DND-41 (cell line): ENCODE measurements around the gene RBMS3.

ENCODE experiments used
- ATAC-seq: fragments of 200-7000 bp; cut with Tn5 transposase; 3 replicates; pipeline ENCODE4 v1.9.1; 2021; ENCODE audit warnings: low read depth; ENCODE audit not compliant: insufficient read depth
- DNase-seq: peaks from one replicate; pipeline ENCODE4 v3.0.0-alpha.2; 2020
- H2AFZ ChIP-seq: 2 replicates; pipeline ENCODE4 v1.6.0; 2012; ENCODE audit warnings: low read depth, low read length
- H3K27ac ChIP-seq: 2 replicates; pipeline ENCODE4 v1.5.1; 2012; ENCODE audit warnings: low read length, inconsistent platforms
- H3K27me3 ChIP-seq: fragments of 200-600 bp; sonication (generic); 2 replicates; pipeline ENCODE4 v1.6.0; 2012; ENCODE audit warnings: low read length, mild to moderate bottlenecking, inconsistent platforms; ENCODE audit not compliant: insufficient read depth, poor library complexity
- H3K36me3 ChIP-seq: 2 replicates; pipeline ENCODE4 v1.5.1; 2012; ENCODE audit warnings: low read length, inconsistent platforms; ENCODE audit not compliant: insufficient read depth
- H3K4me1 ChIP-seq: 2 replicates; pipeline ENCODE4 v1.5.1; 2012; ENCODE audit warnings: mild to moderate bottlenecking, low read length; ENCODE audit not compliant: insufficient read depth
- H3K4me2 ChIP-seq: 2 replicates; pipeline ENCODE4 v1.6.0; 2012; ENCODE audit warnings: mild to moderate bottlenecking, moderate library complexity, low read length, inconsistent platforms; ENCODE audit not compliant: insufficient read depth
- H3K4me3 ChIP-seq, 2 experiments: fragments of 200-600 bp in 1 of 2; shearing (Covaris generic) in 1 of 2; 2 replicates each; pipeline ENCODE4 v1.5.1; 2012 to 2016; ENCODE audit warnings: inconsistent platforms in 2 of 2, low read length in 2 of 2, mild to moderate bottlenecking in 2 of 2, low read depth in 1 of 2, moderate library complexity in 1 of 2
- H3K79me2 ChIP-seq: 2 replicates; pipeline ENCODE4 v1.6.0; 2012; ENCODE audit warnings: low read length, inconsistent platforms; ENCODE audit not compliant: insufficient read depth
- H3K9ac ChIP-seq: 2 replicates; pipeline ENCODE4 v1.6.0; 2012; ENCODE audit warnings: low read depth, mild to moderate bottlenecking, inconsistent platforms, low read length, moderate library complexity
- H3K9me3 ChIP-seq: 2 replicates; pipeline ENCODE4 v1.5.1; 2012; ENCODE audit warnings: low read length, moderate library complexity, mild to moderate bottlenecking, inconsistent platforms; ENCODE audit not compliant: insufficient read depth, severe bottlenecking
- H4K20me1 ChIP-seq: 2 replicates; pipeline ENCODE4 v1.6.0; 2012; ENCODE audit warnings: low read length; ENCODE audit not compliant: insufficient read depth
- EZH2 ChIP-seq: IDR thresholded peaks from 3 replicates; pipeline ENCODE4 v1.6.1; 2012; ENCODE audit warnings: borderline replicate concordance, low read depth, mild to moderate bottlenecking, moderate library complexity, low read length, inconsistent platforms; ENCODE audit not compliant: severe bottlenecking
- TF ChIP-seq, protein P1 (sequence below): IDR thresholded peaks from 2 replicates; pipeline ENCODE4 v1.5.1; 2012; ENCODE audit warnings: borderline replicate concordance, low read length, moderate library complexity, mild to moderate bottlenecking; ENCODE audit not compliant: poor library complexity, severe bottlenecking; ENCODE audit errors: extremely low read depth

The RBMS3 gene

GRCh38 chr3:30012941-30013543 is 732.2 kb downstream of the RBMS3 start:
- ATAC-seq = peak; percentile 82
- no peaks in the 10 kb centered on the region for H3K9me3 ChIP-seq
- peak; percentile 69 for DNase-seq
- H3K4me3 ChIP-seq = no peak overlapping the region
- TF ChIP-seq, protein P1, sequence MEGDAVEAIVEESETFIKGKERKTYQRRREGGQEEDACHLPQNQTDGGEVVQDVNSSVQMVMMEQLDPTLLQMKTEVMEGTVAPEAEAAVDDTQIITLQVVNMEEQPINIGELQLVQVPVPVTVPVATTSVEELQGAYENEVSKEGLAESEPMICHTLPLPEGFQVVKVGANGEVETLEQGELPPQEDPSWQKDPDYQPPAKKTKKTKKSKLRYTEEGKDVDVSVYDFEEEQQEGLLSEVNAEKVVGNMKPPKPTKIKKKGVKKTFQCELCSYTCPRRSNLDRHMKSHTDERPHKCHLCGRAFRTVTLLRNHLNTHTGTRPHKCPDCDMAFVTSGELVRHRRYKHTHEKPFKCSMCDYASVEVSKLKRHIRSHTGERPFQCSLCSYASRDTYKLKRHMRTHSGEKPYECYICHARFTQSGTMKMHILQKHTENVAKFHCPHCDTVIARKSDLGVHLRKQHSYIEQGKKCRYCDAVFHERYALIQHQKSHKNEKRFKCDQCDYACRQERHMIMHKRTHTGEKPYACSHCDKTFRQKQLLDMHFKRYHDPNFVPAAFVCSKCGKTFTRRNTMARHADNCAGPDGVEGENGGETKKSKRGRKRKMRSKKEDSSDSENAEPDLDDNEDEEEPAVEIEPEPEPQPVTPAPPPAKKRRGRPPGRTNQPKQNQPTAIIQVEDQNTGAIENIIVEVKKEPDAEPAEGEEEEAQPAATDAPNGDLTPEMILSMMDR = peak; percentile 83
- no peak for TF ChIP-seq EZH2
- no peaks in the 10 kb centered on the region for H3K36me3 ChIP-seq
- H3K27ac ChIP-seq = no peak overlapping the region
- no peaks in the 10 kb centered on the region for H3K4me1 ChIP-seq
- no peaks in the 10 kb centered on the region for H3K27me3 ChIP-seq
- H3K4me2 ChIP-seq = no peak overlapping the region
- no peaks in the 10 kb centered on the region for H4K20me1 ChIP-seq
- no peak overlapping the region for H2AFZ ChIP-seq
- H3K9ac ChIP-seq = no peak overlapping the region
- no peaks in the 10 kb centered on the region for H3K79me2 ChIP-seq

GRCh38 chr3:30017901-30018300 is 737.0 kb downstream of the RBMS3 start:
- H3K27me3 ChIP-seq = no peaks in the 10 kb centered on the region
- H3K79me2 ChIP-seq = no peaks in the 10 kb centered on the region
- no peaks in the 10 kb centered on the region for H3K36me3 ChIP-seq
- DNase-seq (no peak), ATAC-seq (no peak)
- no peak for TF ChIP-seq EZH2
- TF ChIP-seq, protein P1 = no peak
- H3K27ac ChIP-seq = no peak overlapping the region
- no peaks in the 10 kb centered on the region for H3K4me1 ChIP-seq
- no peak overlapping the region for H3K4me3 ChIP-seq
- no peaks in the 10 kb centered on the region for H3K9me3 ChIP-seq
- H3K9ac ChIP-seq = no peak overlapping the region
- H2AFZ ChIP-seq = no peak overlapping the region
- H3K4me2 ChIP-seq = no peak overlapping the region
- no peaks in the 10 kb centered on the region for H4K20me1 ChIP-seq

DNA sequence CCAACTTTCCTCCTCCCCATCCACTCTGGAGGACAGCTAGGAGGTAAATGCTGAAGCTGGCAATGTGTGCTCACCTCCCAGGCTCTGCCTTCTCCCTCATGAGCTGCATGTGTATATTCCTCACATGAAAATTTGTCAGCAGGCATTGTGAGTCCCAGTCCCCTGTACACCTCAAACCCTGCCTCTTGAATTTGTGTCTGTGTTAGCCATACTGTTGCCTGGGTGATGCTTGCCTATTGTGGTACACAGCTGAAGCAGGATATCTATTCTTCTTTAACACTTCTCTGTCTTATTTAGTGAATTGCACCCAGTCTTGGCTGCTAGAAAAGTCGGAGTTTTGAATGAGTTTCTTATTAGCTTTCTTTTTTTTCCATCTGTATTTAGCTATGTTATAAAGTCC is 739.5 kb downstream of the RBMS3 start:
- Histone ChIP-seq H4K20me1 (no peaks in the 10 kb centered on the region), H3K4me3 (no peak overlapping the region), H3K79me2 (no peaks in the 10 kb centered on the region), H3K4me2 (no peak overlapping the region), H3K36me3 (no peaks in the 10 kb centered on the region), H3K27me3 (no peaks in the 10 kb centered on the region), H3K4me1 (no peaks in the 10 kb centered on the region), H3K27ac (no peak overlapping the region), H3K9ac (no peak overlapping the region), H3K9me3 (no peaks in the 10 kb centered on the region), H2AFZ (no peak overlapping the region)
- DNase-seq = no peak
- no peak for TF ChIP-seq EZH2
- TF ChIP-seq, protein P1 = no peak
- ATAC-seq = no peak

GRCh38 chr3:30024466-30024865 is 743.6 kb downstream of the RBMS3 start:
- H3K9ac ChIP-seq = no peak overlapping the region
- H3K4me1 ChIP-seq = no peaks in the 10 kb centered on the region
- no peaks in the 10 kb centered on the region for H3K9me3 ChIP-seq
- no peak for ATAC-seq
- no peak overlapping the region for H2AFZ ChIP-seq
- no peak overlapping the region for H3K4me2 ChIP-seq
- TF ChIP-seq, protein P1 = no peak
- TF ChIP-seq EZH2 = no peak
- no peak overlapping the region for H3K27ac ChIP-seq
- no peaks in the 10 kb centered on the region for H3K36me3 ChIP-seq
- H4K20me1 ChIP-seq = no peaks in the 10 kb centered on the region
- H3K79me2 ChIP-seq = no peaks in the 10 kb centered on the region
- H3K27me3 ChIP-seq = no peaks in the 10 kb centered on the region
- no peak for DNase-seq
- no peak overlapping the region for H3K4me3 ChIP-seq
